Renal cortical epithelial cell (primary cell): ENCODE results near the gene HLA-DQA1. TPM values are rescaled to one million over a fixed set of nuclear protein-coding genes. Genes with fewer than 3 reads are reported as not detected.
"Not testable (repeated sequence)": the region's sequence is repeated elsewhere in the genome, so short reads cannot be mapped to it uniquely, and the experiment has no call there.

ENCODE experiments used
- DNase-seq: peaks from one replicate; pipeline ENCODE4 v3.0.0-alpha.2; 2011; ENCODE audit warnings: low read depth
- total RNA-seq: library from RNA; depleted of rRNA; stranded (reverse); fragments of >200 nt; gene quantifications from 2 replicates; pipeline ENCODE4 v1.2.3, GENCODE V29; 2014

Gene HLA-DQA1
- total RNA-seq, 1 donor from 2014 or later = not detected

GRCh38 chr6:32658268-32658897 is 21.2 kb downstream of the HLA-DQA1 start:
- DNase-seq = no peak

- DNase-seq = no peak
Observed at GRCh38 chr6:32659856-32660595, 22.8 kb downstream of the HLA-DQA1 start.

DNA sequence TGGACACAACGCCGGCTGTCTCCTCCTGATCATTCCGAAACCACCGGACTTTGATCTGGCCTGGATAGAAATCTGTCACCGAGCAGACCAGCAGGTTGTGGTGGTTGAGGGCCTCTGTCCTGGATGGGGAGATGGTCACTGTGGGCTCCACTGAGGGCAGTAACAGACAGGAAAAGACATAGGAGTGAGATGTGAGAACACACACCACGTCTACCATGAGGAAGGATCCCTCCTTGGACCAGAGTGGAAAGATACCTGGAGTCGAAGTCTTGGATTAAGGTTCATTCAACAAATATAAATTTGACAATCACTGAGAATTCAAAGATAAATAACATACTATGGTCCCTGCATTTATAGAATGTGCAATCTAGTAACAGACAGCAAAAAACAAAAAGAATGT is 24.9 kb downstream of the HLA-DQA1 start:
- DNase-seq = no peak

GRCh38 chr6:32662836-32663235 is 25.6 kb downstream of the HLA-DQA1 start:
- no peak for DNase-seq

- no peak for DNase-seq
Observed at GRCh38 chr6:32664354-32664753, 27.1 kb downstream of the HLA-DQA1 start.

DNA sequence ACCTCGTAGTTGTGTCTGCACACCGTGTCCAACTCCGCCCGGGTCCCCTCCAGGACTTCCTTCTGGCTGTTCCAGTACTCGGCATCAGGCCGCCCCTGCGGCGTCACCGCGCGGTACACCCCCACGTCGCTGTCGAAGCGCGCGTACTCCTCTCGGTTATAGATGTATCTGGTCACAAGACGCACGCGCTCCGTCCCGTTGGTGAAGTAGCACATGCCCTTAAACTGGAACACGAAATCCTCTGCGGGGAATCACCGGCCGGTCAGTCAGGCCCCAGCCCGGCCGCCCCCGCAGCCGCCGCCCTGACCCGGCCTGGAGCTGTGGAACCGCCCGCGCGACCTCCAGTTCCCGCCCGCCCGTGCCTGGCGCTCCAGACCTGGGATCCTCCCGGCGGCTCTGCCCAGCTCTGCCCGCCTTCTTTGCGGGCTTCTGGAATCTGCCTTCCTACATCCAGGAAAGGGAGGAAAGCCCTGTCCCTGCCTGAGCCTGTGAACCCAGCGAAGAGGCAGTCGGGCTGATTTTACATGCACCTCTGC is 27.7 kb downstream of the HLA-DQA1 start:
- no peak for DNase-seq

DNA sequence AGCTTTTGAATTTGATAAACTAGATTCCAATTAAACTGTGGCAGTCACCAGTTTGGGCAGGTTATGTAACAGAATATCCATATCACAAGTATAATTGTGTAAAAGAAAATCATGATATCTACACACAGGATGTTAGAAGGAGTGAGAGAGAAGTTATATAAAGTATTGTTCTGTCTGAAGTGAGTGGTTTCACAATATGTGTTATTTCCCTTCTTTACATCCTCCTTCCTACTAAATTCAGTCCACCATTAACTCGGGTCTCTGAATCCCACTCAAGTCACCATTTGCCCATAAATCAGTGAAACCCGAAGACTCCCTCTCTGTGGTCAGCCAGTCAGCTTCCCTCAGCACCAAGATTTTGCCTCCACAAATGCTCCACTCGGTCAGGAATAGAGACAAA is 28.5 kb downstream of the HLA-DQA1 start:
- no peak for DNase-seq

DNA sequence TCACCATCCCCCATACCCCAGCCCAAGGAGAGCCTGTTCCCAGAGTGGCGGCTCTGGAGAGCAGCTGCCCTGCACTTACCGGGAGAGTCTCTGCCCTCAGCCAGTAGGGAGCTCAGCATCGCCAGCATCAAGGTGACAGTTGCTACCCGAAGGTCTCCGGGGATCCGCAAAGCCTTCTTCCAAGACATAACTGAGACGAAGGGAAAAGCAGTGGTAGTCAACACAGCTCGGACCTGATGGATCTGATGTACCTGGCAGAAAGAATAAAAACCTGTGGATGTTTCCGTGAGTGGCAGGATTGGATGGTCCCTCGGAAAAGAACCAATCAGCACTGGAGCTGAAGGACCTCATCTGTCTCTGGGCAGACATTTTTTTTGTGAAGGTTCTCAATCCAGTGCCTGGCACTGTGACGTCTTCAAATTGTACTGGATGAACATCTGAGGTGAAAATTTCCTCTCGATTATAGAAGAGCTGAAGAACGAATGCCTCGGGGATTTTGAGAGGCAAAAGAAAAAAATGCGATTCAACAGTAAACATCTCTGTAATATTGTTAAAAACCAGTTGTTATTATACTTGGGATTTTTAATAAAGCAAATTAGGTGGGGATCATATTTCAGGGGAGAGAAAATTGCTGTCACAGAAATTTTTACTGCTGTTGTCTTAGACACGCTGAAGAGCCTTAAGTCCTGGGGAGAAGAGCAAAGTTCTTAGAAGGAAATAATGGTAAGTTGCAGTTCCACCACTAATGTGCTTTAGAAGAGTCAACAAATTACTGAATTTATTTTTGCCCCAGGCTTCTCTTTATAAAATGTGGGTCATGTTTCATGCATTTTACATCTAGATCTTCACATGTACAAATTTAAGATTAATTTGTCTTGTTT is 29.5 kb downstream of the HLA-DQA1 start, which contains the start of gene HLA-DQB1:
Gene HLA-DQB1, minus strand, starts transcription at position 238 of the 881 bp plus-strand sequence. Its CDS starts 50 bp downstream, at position 188.
- peak; percentile 74 for DNase-seq

DNA sequence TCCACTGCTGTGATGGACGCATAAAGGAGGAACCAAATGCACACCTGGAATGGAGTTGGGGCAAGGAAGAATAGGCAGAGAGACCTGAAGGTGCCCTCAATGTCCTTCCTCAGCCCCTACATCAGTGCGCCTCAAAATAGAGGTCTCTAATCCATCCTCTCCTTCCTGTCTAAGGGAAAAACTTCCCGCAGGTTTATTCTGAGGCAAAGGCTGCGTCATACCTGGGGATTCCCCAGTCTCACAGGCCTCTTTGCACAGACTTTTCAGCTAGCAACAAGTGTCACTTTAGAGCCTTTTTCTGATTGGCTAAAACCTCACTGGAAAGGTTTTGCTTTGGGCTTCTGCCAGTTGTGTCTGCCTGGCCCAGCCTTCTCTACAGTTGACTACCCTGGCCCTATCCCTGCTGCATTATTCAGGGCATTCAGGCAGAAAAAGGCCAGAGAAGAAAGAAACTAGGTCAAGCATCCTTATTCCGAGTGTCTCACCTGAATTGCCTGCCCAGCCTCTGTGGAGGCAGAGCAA is 31.1 kb downstream of the HLA-DQA1 start:
- DNase-seq = peak; percentile 92

DNA sequence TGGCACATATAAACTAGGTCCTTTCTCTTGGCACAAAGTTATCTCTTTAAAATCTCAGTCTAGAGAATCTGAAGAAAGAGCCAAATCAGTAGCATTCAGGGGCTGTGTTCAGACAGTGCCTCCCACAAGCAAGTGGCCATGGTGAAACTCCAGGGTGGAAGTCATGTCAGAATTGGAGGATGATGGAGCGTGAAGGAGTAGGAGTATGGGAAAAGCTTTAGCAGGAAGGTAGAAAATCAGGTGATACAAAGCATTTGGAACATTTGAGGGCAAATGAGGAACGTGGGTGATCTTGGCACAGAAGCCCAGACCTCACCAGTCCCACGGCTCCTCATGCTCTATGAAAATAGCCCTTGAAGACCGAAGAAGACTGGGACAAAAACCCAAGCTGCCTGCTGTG is 32.0 kb downstream of the HLA-DQA1 start:
- no peak for DNase-seq

GRCh38 chr6:32669893-32670292 is 32.7 kb downstream of the HLA-DQA1 start:
- no peak for DNase-seq

- not testable (repeated sequence) for DNase-seq
Observed at GRCh38 chr6:32671908-32672307, 34.7 kb downstream of the HLA-DQA1 start.

DNA sequence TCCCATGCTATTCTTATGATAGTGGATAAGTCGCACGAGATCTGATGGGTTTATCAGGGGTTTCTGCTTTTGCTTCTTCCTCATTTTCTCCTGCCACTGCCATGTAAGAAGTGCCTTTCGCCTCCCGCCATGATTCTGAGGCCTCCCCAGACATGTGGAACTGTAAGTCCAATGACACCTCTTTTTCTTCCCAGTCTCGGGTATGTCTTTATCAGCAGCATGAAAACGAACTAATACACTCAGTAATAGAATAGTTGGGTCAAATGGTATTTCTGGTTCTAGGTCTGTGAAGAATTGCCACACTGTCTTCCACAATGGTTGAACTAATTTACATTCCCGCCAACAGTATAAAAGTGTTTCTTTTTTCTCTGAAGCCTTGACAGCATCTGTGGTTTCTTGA is 36.9 kb downstream of the HLA-DQA1 start:
- not testable (repeated sequence) for DNase-seq

DNA sequence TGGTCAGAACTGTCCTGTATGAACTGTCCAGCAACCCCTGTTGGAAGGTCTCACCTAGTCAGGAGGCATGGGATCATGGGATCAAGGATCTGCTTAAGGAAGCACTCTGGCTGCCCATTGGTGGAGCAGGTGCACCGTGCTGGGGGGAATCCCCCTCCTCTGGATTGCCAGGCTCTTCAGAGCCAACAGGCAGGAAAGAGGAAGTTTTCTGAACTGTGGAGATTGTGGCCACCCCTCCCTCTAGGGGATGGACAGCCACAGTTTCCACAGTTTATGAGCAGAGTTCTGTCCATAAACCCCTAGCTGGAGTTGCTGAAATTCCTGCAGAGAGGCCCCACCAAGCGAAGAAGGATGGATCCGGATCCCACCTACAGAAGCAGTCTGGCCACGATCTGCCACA is 42.3 kb downstream of the HLA-DQA1 start:
- DNase-seq = no peak

GRCh38 chr6:32680055-32680454 is 42.8 kb downstream of the HLA-DQA1 start:
- DNase-seq = no peak

DNA sequence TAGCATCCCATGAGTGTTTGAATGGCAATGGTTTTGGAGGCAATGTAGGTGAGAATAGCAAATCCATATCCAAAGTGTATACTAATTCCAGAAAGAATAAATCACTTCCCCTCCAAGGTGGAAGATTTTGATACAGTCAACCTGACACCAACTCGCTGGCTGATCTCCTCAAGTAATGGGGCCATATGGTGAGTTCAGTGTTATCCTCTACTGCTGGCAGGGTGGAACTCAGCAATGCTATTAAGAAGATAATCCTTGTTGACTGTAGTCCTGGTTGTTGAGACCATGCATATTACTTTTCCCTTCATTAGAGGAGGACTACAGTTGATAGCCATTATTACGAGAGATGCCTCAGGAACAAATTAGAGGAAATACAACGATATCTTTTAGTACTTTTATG is 47.0 kb downstream of the HLA-DQA1 start:
- no peak for DNase-seq

GRCh38 chr6:32685603-32686002 is 48.4 kb downstream of the HLA-DQA1 start:
- peak; percentile 80 for DNase-seq

DNA sequence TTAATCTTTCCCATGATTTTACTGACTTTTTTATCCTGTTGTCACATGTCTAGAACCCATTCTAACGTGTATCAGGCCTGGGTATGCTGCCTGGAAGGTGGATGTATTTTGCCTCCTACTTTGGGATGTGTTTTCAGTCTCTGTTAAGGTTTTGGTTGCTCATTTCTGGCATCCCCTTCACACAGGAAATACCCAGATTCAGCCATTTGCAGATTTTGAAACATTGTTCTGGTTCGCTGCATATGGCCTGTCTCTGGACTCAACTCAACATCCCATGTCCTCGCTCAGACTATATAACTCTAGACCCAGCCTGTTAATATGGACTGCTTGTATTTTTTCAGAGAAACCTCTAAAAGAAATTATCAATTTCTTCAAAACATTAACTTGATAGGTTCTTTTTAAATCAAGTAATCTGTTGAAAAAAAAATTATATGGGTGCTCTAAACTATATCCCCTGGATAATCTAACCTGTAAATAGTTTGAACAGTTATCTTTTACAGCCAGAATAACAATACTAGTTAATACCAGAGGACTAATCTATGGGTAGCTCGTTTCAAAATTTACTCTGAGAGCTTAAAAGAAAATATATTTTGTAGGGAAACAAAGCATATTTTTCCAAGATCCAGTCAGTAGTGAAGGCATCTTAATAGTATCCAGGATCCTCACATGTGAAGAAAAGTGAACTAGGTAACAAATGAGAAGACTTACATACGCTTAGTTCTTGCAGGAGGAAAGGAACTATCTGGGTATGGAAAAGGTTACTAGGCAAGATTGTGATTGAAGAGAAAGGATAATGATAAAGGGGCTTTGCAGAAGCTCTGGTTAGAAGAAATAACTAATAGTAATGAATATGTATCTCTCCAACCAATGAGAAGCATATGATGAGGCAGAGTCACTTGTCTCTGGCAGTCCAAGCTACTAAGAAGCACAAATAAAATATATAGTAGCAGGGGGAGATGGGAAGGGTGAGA is 52.6 kb downstream of the HLA-DQA1 start:
- peak; percentile 6 for DNase-seq

GRCh38 chr6:32692019-32692418 is 54.8 kb downstream of the HLA-DQA1 start:
- peak; percentile 21 for DNase-seq
